MV-4-11 (cell line): ENCODE results near the gene FGD6.

ENCODE experiments used
- DNase-seq: peaks from one replicate; lab custom pipeline; 2025; lab: John Stamatoyannopoulos, UW

Gene FGD6

GRCh38 chr12:95083938-95084337, 133.3 kb downstream of the FGD6 start:
- DNase-seq, result no peak

DNA sequence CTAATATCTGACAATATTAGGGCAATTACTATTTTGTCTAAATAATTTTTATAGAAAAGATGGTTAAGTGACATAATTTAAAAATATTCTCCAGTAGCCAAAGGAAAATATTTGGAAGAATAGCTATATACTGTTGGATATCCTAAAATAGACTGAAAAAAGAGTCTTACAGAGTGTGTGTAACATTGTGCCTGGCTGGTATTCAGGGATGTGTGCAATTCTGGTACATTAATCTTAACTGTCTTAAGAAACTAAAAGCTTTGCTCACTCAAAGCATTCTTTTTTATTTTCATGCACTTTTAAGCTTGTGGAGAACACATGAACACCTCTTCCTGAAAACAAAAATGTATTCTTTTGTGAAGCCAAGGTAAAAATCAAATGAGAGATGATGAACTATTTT, 133.8 kb downstream of the FGD6 start:
- no peak for DNase-seq

DNA sequence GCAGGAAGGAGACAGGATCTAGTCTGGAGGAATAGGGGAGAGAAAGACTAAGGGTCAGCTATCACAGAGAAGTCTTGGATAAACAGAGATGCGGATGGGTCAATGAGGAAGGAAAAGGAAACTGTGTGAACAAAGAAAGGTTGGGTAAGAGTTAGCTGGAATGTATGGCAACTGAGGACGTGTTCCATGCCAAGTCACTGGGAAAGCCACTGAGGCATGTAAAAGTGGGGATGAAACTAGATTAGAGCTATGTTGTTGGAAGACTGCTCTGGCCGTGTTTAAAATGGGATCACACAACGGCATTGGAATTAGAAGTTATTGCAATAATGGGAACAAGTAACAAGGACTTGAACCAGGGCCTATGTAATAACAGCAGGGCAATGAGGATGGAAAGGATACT, 139.9 kb downstream of the FGD6 start:
- no peak for DNase-seq

DNA sequence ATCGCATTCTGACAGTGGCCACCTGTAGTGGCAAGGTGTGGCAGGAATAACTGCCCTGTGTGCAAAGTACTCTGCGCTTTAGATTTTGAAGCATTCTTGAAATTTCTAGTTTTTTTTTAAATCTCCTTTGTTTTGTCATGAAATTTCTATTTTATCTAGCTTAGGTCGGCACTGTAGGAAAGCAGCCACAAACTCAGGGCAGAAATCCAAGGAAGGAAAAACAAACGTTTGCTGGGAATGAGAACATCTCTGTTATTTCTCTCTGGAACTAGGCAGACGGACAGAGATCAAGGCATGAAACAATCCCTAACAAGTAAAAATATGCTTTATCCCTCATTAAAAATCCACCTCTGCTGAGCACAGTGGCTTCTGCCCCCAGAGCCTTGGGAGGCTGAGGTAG, 142.5 kb downstream of the FGD6 start:
- DNase-seq, result no peak

DNA sequence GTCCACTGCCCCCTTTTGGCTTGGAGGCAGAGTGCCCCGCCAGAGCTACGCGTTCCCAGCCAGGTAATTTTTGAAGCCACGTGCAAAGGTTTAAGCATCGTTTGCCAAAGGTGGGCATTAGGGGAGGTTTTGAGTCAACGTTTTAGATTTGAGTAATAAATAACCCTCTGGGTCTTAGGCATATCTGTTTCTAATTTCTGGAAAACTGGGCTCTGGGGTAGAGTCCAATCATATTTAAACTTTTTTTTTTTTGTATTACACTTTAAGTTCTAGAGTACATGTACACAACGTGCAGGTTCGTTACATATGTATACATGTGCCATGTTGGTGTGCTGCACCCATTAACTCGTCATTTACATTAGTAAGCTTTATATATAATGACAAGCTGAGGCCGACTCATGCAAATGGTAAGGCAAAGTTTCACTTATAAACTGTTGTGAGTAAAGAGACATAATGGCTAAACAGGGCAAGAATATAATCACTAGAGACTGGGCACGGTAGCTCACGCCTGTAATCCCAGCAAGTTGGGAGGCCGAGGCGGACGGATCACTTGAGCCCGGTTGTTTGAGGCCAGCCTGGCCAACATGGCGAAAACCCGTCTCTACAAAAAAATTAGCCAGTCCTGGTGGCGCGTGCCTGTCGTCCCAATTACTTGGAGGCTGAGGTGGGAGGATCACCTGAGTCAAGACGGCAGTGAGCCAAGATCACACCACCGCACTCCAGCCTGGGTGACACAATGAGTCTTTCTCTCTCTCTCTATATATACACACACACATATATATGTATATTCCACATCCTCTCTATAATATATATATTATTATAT, 143.4 kb downstream of the FGD6 start:
- DNase-seq, result no peak

DNA sequence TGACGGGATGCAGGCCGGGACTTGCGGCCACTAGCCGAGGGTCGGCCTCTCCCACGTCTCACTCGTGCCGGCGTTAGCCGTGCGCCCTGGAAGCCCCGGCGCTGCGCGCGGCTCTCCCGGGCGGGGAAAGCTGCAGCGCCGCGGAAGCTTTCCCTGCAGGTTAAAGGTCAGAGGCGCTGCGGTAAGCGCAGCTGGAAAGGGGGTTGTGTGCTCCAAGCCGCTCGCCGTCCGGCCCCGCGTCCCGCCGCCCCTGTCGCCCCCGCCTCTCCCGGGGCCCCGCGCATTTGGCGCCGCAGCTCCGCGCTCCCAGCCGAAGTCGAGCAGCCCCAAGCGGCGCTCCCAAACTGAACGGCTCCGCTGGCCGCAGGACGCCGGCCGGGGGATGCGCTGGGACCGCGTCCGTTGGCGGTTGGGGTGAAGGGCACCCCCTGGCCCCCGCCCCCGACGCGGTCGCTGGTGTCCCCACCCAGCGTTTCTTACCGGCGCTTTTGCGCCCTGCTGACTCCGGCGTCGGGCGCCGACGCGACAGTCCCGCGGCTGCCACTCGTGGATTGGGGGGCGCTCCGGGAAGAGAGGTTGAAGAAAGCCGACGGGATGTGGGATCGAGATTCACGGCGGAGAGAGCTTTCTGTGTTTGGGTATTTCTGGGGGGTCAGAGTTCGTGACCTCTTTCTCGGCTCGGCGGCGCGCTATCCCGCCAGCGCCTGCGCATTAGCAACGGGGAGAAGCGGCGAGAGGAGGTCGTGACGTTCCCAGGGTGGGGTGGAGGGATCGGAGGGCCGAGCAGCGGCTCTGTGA, 144.2 kb downstream of the FGD6 start, which contains the start of gene NR2C1:
NR2C1 (minus strand) TSS at position 719 of the 798 bp plus-strand sequence. CDS start 6,234 bp downstream, outside the sequence.
- peak; percentile 92 for DNase-seq

DNA sequence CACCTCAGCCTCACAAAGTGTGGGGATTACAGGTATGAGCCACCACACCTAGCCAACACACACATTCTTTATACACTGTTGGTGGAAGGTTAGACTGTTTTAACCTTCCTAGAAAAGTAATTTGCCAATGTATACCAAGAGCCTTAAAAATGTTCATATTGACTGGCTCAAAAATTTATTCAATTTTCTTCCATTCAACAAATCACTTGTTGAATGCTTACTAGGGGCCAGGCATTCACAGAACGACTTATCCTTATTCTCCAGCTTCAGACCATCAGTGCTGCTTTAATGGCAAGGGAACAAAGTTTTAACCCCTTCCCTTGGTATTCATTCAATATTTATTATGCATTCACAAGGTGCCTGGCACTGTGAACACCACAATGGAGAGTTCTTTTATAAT, 146.9 kb downstream of the FGD6 start:
- no peak for DNase-seq

- DNase-seq, result no peak
These were observed 151.0 kb downstream of the FGD6 start for GRCh38 chr12:95066091-95066855.

DNA sequence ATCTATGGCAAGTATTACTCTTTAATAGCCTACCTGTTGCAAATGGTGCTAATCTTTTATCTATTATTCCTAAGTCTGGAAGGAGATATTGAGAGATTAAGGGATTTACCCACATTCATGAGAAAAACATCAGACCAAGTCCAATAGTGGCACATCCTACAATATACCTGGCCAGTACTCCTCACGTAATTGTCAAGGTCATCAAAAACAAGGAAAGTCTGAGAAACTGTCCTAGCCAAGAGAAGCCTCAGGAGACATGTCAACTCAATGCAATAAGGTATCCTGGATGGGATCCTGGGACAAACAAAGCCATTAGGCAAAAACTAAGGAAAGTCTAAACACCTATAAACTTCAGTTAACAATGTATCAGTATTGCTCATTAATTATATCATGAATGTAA, 156.3 kb downstream of the FGD6 start:
- DNase-seq, result no peak

GRCh38 chr12:95059984-95060383, 157.3 kb downstream of the FGD6 start:
- no peak for DNase-seq

DNA sequence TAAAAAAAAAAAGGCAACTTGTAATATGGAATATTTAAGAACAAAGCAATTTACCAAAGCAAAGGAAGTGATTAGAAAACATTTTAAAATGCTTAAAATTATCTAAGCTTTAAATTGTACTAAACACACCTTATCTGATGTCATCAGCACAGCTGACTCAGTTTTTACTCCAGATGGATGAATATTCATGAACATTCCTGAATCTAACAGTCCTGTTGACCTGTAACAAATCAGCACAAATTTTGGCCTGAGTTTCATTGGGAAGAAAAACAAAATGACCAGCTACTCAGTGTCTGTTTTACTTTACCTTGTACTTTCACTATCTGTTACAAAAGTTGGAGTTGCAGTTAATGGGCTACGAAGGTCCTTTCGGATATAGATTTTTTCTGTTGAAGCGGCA, 159.8 kb downstream of the FGD6 start:
- no peak for DNase-seq

- DNase-seq, result no peak
These were observed 162.2 kb downstream of the FGD6 start for GRCh38 chr12:95055057-95055456.

DNA sequence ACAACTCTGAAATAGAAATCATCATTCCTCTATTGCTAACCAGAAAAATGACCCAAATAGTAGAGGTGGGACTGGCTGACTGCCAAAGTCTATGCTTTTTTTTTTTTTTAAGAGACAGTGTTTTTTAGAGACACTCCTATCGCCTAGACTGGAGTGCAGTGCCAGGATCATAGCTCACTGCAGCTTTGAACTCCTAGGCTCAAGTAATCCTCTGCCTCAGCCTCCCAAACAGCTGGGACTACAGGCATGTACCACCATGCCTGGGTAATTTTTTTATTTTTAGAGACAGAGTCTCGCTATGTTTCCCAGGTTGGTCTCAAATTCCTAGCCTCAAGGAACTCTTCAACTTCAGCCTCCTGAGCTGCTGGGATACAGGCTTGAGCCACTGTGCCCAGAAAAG, 163.1 kb downstream of the FGD6 start:
- no peak for DNase-seq

DNA sequence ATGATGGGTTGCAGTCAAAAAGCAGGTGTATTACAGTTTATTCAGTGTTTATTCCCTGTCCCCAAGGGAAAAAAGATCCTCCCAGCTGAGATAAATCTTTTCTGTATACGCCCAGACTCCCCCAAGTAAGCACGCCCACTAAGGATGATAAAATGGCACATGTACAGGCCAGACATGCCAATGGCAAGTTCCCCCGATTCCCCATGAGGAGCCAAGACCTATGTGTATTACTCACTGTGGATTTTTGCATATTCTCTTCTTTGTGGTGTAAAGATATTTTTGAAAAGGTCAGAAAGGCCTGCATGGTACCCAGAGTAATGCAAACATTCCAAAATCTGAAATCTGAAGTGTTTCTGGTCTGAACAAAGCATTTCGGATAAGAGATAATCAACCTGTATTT, 166.0 kb downstream of the FGD6 start:
- no peak for DNase-seq

DNA sequence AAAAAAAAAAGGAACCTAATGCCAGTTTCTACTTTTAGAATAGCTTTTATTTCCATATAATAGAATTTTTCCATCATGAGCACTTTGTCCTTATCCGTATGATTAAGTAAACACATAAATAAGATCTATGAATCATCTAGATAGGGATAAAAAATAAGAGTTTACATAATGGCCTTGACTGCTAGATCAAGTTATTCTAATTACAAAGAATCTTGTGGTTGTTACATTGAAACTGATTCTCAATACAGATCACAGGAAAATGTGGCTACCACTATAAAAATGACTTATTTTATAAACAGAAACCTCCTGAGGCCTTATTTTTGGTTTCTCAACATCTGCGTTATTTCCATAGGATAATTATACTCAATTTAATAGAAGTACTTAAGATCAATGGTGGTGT, 179.4 kb downstream of the FGD6 start:
- DNase-seq, result no peak

GRCh38 chr12:95034750-95035149, 182.5 kb downstream of the FGD6 start:
- no peak for DNase-seq
